Epithelial cell of proximal tubule (primary cell): ENCODE results near the gene SLC39A11. TPM values are rescaled to one million over a fixed set of nuclear protein-coding genes. Genes with fewer than 3 reads are reported as not detected.

ENCODE experiments used
- DNase-seq: peaks from one replicate; pipeline ENCODE4 v3.0.0-alpha.2; 2011; ENCODE audit warnings: low read depth
- H3K4me3 ChIP-seq: 2 replicates; pipeline ENCODE4 v1.5.1; 2011; ENCODE audit warnings: low read depth, mild to moderate bottlenecking, low read length
- CTCF ChIP-seq: conservative IDR thresholded peaks from 2 replicates; pipeline ENCODE4 v1.5.1; 2012; ENCODE audit warnings: low read depth, mild to moderate bottlenecking, low read length
- total RNA-seq: library from RNA; depleted of rRNA; stranded (reverse); fragments of >200 nt; gene quantifications from 2 replicates; pipeline ENCODE4 v1.2.3, GENCODE V29; 2015

The SLC39A11 gene
- total RNA-seq, 1 donor from 2014 or later = 12.6 TPM

- no peak for TF ChIP-seq CTCF
- no peak overlapping the region for H3K4me3 ChIP-seq
- DNase-seq = no peak
Measured at GRCh38 chr17:72977771-72978417, 114.6 kb downstream of the SLC39A11 start.

- H3K4me3 ChIP-seq = peak overlapping the region; percentile 12
- TF ChIP-seq CTCF = no peak
- peak; percentile 81 for DNase-seq
Measured at GRCh38 chr17:72976971-72977770, 115.3 kb downstream of the SLC39A11 start.

GRCh38 chr17:72975509-72975908 is 117.0 kb downstream of the SLC39A11 start:
- no peak overlapping the region for H3K4me3 ChIP-seq
- TF ChIP-seq CTCF = no peak
- DNase-seq = no peak

- no peak overlapping the region for H3K4me3 ChIP-seq
- TF ChIP-seq CTCF = no peak
- no peak for DNase-seq
Measured at GRCh38 chr17:72974605-72975232, 117.8 kb downstream of the SLC39A11 start.

GRCh38 chr17:72972263-72972951 is 120.1 kb downstream of the SLC39A11 start:
- DNase-seq = no peak
- H3K4me3 ChIP-seq = no peak overlapping the region
- TF ChIP-seq CTCF = no peak

- TF ChIP-seq CTCF = no peak
- no peak overlapping the region for H3K4me3 ChIP-seq
- no peak for DNase-seq
Measured at GRCh38 chr17:72971226-72971880, 121.1 kb downstream of the SLC39A11 start.
